Skin epidermis (tissue), 12 donors: ENCODE measurements around the gene MRPL22.
"Not testable (repeated sequence)": the region's sequence is repeated elsewhere in the genome, so short reads cannot be mapped to it uniquely, and the experiment has no call there.

Source experiments
- H3K27ac ChIP-seq, 21 experiments: fragments of 200-600 bp; sonication (generic) in 11 of 21; one replicate each; pipeline ENCODE4 v1.5.0; 2020; ENCODE audit warnings: mild to moderate bottlenecking in 3 of 21, inconsistent platforms in 2 of 21, moderate library complexity in 2 of 21
- H3K4me3 ChIP-seq, 7 experiments: fragments of 200-600 bp; sonication (generic) in 2 of 7; one replicate each; pipeline ENCODE4 v1.5.0; 2020; ENCODE audit warnings: inconsistent platforms in 2 of 7, mild to moderate bottlenecking in 2 of 7, moderate library complexity in 1 of 7

The MRPL22 gene

GRCh38 chr5:154937718-154938466, 3.0 kb upstream of the MRPL22 start, which contains the start of gene GEMIN5:
Gene GEMIN5, minus strand, starts transcription at chr5:154938211. Its CDS starts 78 bp downstream, at chr5:154938133.
- peak within 1 kb of the TSS in 20 of 21 experiments; percentile 10 to 86 (median 74) for H3K27ac ChIP-seq
- peak within 1 kb of the TSS; percentile 71 to 96 (median 84) for H3K4me3 ChIP-seq

GRCh38 chr5:154939387-154939786, 1.5 kb upstream of the MRPL22 start:
- not testable (repeated sequence) for H3K27ac ChIP-seq, H3K4me3 ChIP-seq

GRCh38 chr5:154940375-154940771, 500 bp upstream of the MRPL22 start:
- Histone ChIP-seq H3K4me3 (peak overlapping the region; percentile 46 to 77 (median 65)), H3K27ac (peak overlapping the region in 19 of 21 experiments; percentile 40 to 94 (median 82))

DNA sequence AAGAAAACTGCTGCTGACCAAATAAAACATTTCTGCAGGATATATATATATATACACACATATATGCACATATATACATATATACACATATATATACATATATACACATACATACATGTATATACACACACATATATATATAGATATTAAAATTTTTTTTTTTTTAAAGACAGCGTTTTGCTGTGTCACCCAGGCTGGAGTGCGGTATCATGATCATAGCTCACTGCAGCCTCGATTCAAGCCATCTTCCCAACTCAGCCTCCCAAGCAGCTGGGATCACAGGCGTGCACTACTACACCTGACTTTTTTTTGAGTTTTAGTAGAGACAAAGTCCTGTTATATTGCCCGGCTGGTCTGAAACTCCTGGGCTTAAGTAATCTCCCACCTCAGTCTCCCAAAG, 2.7 kb downstream of the MRPL22 start:
- no peak overlapping the region for H3K4me3 ChIP-seq
- no peak overlapping the region for H3K27ac ChIP-seq

DNA sequence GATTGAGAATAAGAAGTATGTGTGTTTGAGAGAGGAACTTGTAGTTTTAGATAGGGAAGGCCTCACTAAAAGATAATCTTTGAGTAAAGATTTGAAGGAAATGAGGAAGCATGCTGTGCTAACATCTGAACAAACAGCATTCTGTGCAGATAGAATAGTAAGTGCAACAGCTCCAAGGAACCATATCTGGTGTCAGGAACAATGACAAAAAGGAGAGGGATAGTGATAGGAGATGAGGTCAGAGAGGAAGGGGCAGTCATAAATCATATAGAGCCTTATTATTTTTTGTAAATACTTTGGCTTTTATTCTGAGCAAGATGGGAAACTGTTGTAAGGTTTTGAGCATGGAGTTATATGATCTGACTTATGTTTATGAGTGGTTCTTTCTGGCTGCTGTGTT, 3.8 kb downstream of the MRPL22 start:
- no peak overlapping the region for H3K4me3 ChIP-seq
- H3K27ac ChIP-seq = no peak overlapping the region

- Histone ChIP-seq H3K27ac (no peak overlapping the region), H3K4me3 (no peak overlapping the region)
These were observed 4.9 kb downstream of the MRPL22 start for GRCh38 chr5:154945695-154946301.

GRCh38 chr5:154947778-154948177, 6.9 kb downstream of the MRPL22 start:
- Histone ChIP-seq H3K4me3 (no peak overlapping the region), H3K27ac (no peak overlapping the region)

GRCh38 chr5:154948313-154948712, 7.4 kb downstream of the MRPL22 start:
- Histone ChIP-seq H3K4me3 (no peak overlapping the region), H3K27ac (no peak overlapping the region)

DNA sequence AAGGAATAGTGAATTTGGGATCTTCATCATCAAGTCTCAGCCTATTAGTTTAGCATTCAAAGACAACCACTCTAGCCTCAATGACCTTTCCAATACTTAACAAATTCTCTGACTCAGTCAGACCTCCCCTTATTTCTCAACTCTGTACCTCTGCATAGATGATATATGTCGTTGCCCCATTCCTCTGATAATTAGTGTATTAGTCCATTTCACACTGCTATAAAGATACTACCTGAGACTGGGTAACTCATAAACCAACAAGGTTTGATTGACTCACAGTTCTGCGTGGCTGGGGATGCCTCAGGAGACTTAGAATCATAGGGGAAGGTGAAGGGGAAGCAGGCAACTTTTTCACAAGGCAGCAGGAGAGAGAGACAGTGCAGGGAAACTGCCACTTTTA, 8.9 kb downstream of the MRPL22 start:
- Histone ChIP-seq H3K4me3 (no peak overlapping the region), H3K27ac (no peak overlapping the region)

DNA sequence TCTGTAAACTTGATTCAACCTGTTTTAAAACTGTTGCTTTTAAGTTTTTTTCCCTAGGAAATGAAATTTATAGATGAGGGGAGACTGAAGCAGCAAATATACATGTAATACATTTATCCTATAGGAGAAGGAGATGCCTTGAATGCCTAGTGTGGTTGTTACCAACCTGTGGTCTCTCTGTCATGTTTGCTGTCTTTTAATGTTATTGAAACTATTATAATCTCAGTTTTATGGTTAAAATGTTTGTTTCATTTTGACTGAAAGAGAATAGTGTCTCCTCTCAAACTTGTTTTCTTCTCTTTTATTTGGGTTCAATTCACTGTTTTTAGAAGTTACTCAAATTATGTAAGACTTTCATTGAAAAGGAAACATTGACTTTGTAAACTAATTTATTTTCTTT, 15.8 kb downstream of the MRPL22 start:
- H3K4me3 ChIP-seq = no peak overlapping the region
- H3K27ac ChIP-seq = no peak overlapping the region

- H3K4me3 ChIP-seq = no peak overlapping the region
- no peak overlapping the region for H3K27ac ChIP-seq
These were observed 21.6 kb downstream of the MRPL22 start for GRCh38 chr5:154962494-154962893.

GRCh38 chr5:154966081-154966841, 25.4 kb downstream of the MRPL22 start:
- Histone ChIP-seq H3K4me3 (no peak overlapping the region), H3K27ac (peak overlapping the region in 5 of 21 experiments; percentile 12 to 56 (median 26))

DNA sequence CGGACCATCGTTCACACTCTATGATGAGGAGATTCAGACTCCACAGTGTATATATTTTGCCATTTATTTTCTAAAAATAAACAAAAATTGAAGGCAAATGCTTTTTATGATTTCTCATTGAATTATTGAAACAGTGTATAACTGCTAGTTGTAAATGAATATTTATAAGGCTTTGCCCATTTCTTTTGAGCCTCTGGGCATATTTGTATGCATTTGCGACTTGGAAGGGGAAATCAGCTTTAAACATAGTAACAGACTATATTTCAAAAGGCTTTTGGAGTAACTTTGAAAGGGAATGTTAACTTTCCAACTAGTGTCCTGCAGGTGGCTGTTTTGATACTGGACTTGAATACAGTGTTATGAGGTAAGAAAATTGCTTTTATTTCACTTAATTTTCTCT, 26.0 kb downstream of the MRPL22 start:
- peak overlapping the region in 1 of 21 experiments; percentile 1 for H3K27ac ChIP-seq
- H3K4me3 ChIP-seq = no peak overlapping the region

DNA sequence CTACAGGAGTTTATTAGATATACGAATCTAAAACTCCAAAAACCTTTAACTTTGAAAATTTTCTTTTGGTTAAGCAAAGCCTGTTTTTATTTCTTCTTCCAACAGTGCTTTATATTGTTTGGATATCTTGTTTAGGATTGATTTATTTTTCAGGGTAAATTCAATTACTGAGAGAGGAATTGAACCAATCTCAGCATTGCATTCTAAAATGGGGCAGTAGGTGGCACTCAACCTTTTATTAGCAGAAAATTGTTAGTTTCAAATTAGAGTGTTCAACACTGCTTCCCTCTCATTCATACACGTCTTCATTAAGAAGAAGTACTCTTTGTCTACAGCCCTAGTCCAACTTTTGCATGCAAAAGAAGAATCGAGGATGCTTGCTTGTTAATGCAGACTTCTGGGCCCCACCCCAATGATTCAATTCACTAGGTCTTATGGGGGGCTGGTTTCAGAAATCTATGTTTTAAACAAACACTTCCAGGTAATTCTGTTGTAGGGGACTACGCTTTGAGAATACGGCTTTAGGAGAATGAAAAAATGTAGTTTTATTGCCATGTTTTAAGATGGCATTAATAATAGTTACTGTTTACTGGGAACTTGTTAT, 26.6 kb downstream of the MRPL22 start:
- Histone ChIP-seq H3K27ac (peak overlapping the region in 1 of 21 experiments; percentile 1), H3K4me3 (no peak overlapping the region)

GRCh38 chr5:154968953-154969352, 28.1 kb downstream of the MRPL22 start:
- H3K4me3 ChIP-seq = no peak overlapping the region

DNA sequence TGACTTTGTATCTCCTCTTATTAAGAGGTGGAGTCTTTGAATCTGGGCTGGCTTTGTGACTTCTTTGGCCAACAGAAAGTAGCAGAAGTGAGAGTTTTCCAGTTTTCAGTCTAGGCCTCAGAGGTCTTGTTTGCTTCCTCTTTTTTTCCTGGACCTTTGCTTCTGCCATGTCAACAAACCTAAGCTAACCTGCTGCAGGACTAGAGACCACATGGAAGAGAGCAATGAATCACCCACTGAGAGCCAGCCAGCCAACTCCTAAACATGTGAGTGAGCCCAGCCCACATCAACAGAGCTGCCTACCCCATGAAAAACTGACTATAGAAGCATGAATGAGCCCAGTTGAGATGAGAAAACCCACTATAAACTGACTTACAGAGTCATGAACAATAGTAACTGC, 29.9 kb downstream of the MRPL22 start:
- Histone ChIP-seq H3K4me3 (no peak overlapping the region), H3K27ac (no peak overlapping the region)

More at GRCh38 chr5:154968953-154969352, 28.1 kb downstream of the MRPL22 start:
- H3K27ac ChIP-seq = no peak overlapping the region

DNA sequence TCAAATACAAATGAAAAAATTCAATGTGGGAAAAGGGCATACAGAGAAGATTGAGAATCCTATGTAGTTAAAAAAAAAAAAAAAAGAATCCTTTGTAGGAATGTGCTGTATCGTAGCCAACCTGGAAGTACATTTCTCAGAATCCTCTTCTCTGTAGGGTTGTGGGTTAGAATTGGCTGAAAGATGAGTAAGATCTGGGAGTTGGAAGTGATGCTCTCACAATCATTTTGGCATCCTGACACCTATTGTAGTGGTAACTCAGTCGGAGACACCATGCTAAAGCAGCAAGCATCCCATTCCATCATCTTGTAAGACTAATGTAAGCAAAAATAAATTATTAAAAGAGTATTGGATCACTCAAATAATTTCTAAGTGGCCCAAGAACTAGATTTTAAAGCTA, 30.6 kb downstream of the MRPL22 start:
- no peak overlapping the region for H3K4me3 ChIP-seq
- H3K27ac ChIP-seq = no peak overlapping the region

GRCh38 chr5:154972476-154973080, 31.7 kb downstream of the MRPL22 start:
- Histone ChIP-seq H3K27ac (no peak overlapping the region), H3K4me3 (no peak overlapping the region)

DNA sequence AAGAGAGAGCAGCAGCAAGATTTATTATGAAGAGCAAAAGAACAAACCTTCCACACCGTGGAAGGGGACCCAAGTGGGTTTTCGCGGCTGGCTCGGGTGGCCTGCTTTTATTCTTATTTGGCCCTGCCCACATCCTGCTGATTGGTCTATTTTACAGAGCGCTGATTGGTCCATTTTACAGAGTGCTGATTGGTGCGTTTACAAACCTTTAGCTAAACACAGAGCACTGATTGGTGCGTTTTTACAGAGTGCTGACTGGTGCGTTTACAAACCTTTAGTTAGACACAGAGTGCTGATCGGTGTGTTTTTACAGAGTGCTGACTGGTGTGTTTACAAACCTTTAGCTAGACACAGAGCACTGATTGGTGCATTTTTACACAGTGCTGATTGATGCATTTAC, 35.2 kb downstream of the MRPL22 start:
- not testable (repeated sequence) for H3K27ac ChIP-seq, H3K4me3 ChIP-seq

- Histone ChIP-seq H3K4me3 (no peak overlapping the region), H3K27ac (no peak overlapping the region)
These were observed 36.5 kb downstream of the MRPL22 start for GRCh38 chr5:154977409-154977808.
